ENCODE data around the gene ANKZF1. TPM values are rescaled to one million over a fixed set of nuclear protein-coding genes. Genes with fewer than 3 reads are reported as not detected.

Gene ANKZF1
- total RNA-seq, 4 donors from 2014 or later, result 13.0 to 23.0 (median 19.1) TPM

- H3K27ac ChIP-seq, result peak overlapping the region in 2 of 4 donors; percentile 33 to 94
- intact Hi-C loops (cut with DNase I; ENCODE audit: low total_unique reads), result no loop called here
- peaks cover 3 to 48% of the 10 kb centered on the region in 2 donors for H3K36me3 ChIP-seq
Measured at GRCh38 chr2:219281588-219281987, 52.0 kb downstream of the ANKZF1 start.

GRCh38 chr2:219282375-219282774, 52.8 kb downstream of the ANKZF1 start:
- intact Hi-C loops (cut with DNase I; ENCODE audit: low total_unique reads), result no loop called here

More at GRCh38 chr2:219281588-219281987, 52.0 kb downstream of the ANKZF1 start:
- ATAC-seq, result no peak
- TF ChIP-seq CTCF (IDR thresholded peaks at IDR 0.05 in 4 of 5, conservative IDR thresholded peaks at IDR 0.05 in 1 of 5) (no peak), POLR2A (IDR thresholded peaks at IDR 0.05) (no peak)
- in situ Hi-C loops (cut with MboI; ENCODE audit: low sequenced_read_pairs in 4 of 4), result loop anchor here in 2 of 4 donors (25.0 kb wide), 2 partner anchors 119 to 256 kb away; partner anchors contain the start of genes CHPF (in 1 of the 2), NHEJ1 (in 1 of the 2), SLC23A3 (in 1 of the 2) and TMEM198 (in 1 of the 2)
- Histone ChIP-seq H3K9me3 (no peaks in the 10 kb centered on the region), H3K4me3 (no peak overlapping the region), H3K27me3 (no peaks in the 10 kb centered on the region), H3K4me1 (peaks cover 19% of the 10 kb centered on the region in 2 donors)
- no peak for DNase-seq

GRCh38 chr2:219282943-219283581, 53.5 kb downstream of the ANKZF1 start:
- H3K4me3 ChIP-seq, result no peak overlapping the region
- in situ Hi-C loops (cut with MboI; ENCODE audit: low sequenced_read_pairs in 4 of 4) (loop anchor here in 2 of 4 donors (25.0 kb wide), 2 partner anchors 121 to 254 kb away; partner anchors contain the start of genes CHPF (in 1 of the 2), NHEJ1 (in 1 of the 2), SLC23A3 (in 1 of the 2) and TMEM198 (in 1 of the 2)), intact Hi-C loops (cut with DNase I; ENCODE audit: low total_unique reads) (no loop called here)
- no peak for TF ChIP-seq POLR2A (IDR thresholded peaks at IDR 0.05)
- no peak overlapping the region for H3K27ac ChIP-seq
- no peaks in the 10 kb centered on the region for H3K27me3 ChIP-seq
- ATAC-seq (no peak), DNase-seq (no peak)
- no peaks in the 10 kb centered on the region for H3K9me3 ChIP-seq
- peaks cover 15 to 16% of the 10 kb centered on the region in 2 donors for H3K4me1 ChIP-seq
- peaks cover 3 to 48% of the 10 kb centered on the region in 2 donors for H3K36me3 ChIP-seq

More at GRCh38 chr2:219282375-219282774, 52.8 kb downstream of the ANKZF1 start:
- Histone ChIP-seq H3K36me3 (peaks cover 3 to 48% of the 10 kb centered on the region in 2 donors), H3K9me3 (no peaks in the 10 kb centered on the region), H3K4me1 (peaks cover 19% of the 10 kb centered on the region in 2 donors), H3K27me3 (no peaks in the 10 kb centered on the region), H3K27ac (peak overlapping the region in 1 of 4 donors; percentile 33), H3K4me3 (no peak overlapping the region)
- in situ Hi-C loops (cut with MboI; ENCODE audit: low sequenced_read_pairs in 4 of 4), result loop anchor here in 2 of 4 donors (25.0 kb wide), 2 partner anchors 120 to 255 kb away; partner anchors contain the start of genes CHPF (in 1 of the 2), NHEJ1 (in 1 of the 2), SLC23A3 (in 1 of the 2) and TMEM198 (in 1 of the 2)
- TF ChIP-seq CTCF (IDR thresholded peaks at IDR 0.05 in 4 of 5, conservative IDR thresholded peaks at IDR 0.05 in 1 of 5) (no peak), POLR2A (IDR thresholded peaks at IDR 0.05) (no peak)
- DNase-seq (no peak), ATAC-seq (no peak)

GRCh38 chr2:219284501-219285372, 55.1 kb downstream of the ANKZF1 start:
- no peaks in the 10 kb centered on the region for H3K9me3 ChIP-seq
- no peak for TF ChIP-seq CTCF (IDR thresholded peaks at IDR 0.05 in 4 of 5, conservative IDR thresholded peaks at IDR 0.05 in 1 of 5)
- TF ChIP-seq POLR2A (IDR thresholded peaks at IDR 0.05), result no peak
- H3K27ac ChIP-seq, result no peak overlapping the region
- ATAC-seq (no peak), DNase-seq (no peak)
- in situ Hi-C loops (cut with MboI; ENCODE audit: low sequenced_read_pairs in 4 of 4), result loop anchor here in 2 of 4 donors (25.0 kb wide), 2 partner anchors 122 to 253 kb away; partner anchors contain the start of genes CHPF (in 1 of the 2), NHEJ1 (in 1 of the 2), SLC23A3 (in 1 of the 2) and TMEM198 (in 1 of the 2)
- H3K36me3 ChIP-seq, result peaks cover 3 to 48% of the 10 kb centered on the region in 2 donors
- H3K4me1 ChIP-seq, result peaks cover 7% of the 10 kb centered on the region in 2 donors
- intact Hi-C loops (cut with DNase I; ENCODE audit: low total_unique reads), result no loop called here
- no peaks in the 10 kb centered on the region for H3K27me3 ChIP-seq
- H3K4me3 ChIP-seq, result no peak overlapping the region
